Astrocyte of the cerebellum (primary cell): Measurements from ENCODE around the gene KCNMA1.

Source experiments
- DNase-seq: peaks from one replicate; pipeline ENCODE4 v3.0.0-alpha.2; 2011; ENCODE audit warnings: low read depth
- H3K4me3 ChIP-seq: 2 replicates; pipeline ENCODE4 v1.5.1; 2011; ENCODE audit warnings: mild to moderate bottlenecking, low read depth, low read length, moderate library complexity
- in situ Hi-C: cut with HindIII; loops from 2 replicates; pipeline ENCODE4 v1.10.0; 2017; ENCODE audit warnings: low sequenced_read_pairs
- TF ChIP-seq, protein P1 (sequence below): IDR thresholded peaks from 2 replicates; pipeline ENCODE4 v1.5.1; 2012; ENCODE audit warnings: low read length, low read depth, moderate library complexity, mild to moderate bottlenecking; ENCODE audit errors: missing control alignments

The KCNMA1 gene

DNA sequence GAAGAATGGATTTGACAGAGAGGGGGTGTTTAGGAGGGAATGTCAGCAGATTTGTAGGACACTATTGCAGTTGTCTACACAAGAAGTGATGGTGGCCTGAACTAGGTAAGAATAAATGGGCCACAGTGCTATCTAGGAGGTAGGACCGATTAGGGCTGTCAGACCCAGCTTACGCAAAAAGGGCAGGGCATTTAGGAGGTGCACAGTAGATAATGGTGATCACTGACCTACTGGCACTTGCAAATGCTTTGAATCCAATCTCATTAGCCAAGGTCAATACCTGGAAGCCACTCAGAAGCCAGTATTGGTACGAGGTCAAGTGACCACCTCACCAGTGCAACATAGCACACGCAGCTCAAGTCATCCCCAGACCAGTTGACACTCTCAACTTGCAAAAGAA is 330.9 kb downstream of the KCNMA1 start:
- no peak for DNase-seq
- in situ Hi-C loops: no loop called here
- TF ChIP-seq, protein P1, sequence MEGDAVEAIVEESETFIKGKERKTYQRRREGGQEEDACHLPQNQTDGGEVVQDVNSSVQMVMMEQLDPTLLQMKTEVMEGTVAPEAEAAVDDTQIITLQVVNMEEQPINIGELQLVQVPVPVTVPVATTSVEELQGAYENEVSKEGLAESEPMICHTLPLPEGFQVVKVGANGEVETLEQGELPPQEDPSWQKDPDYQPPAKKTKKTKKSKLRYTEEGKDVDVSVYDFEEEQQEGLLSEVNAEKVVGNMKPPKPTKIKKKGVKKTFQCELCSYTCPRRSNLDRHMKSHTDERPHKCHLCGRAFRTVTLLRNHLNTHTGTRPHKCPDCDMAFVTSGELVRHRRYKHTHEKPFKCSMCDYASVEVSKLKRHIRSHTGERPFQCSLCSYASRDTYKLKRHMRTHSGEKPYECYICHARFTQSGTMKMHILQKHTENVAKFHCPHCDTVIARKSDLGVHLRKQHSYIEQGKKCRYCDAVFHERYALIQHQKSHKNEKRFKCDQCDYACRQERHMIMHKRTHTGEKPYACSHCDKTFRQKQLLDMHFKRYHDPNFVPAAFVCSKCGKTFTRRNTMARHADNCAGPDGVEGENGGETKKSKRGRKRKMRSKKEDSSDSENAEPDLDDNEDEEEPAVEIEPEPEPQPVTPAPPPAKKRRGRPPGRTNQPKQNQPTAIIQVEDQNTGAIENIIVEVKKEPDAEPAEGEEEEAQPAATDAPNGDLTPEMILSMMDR: no peak
- H3K4me3 ChIP-seq: no peak overlapping the region

DNA sequence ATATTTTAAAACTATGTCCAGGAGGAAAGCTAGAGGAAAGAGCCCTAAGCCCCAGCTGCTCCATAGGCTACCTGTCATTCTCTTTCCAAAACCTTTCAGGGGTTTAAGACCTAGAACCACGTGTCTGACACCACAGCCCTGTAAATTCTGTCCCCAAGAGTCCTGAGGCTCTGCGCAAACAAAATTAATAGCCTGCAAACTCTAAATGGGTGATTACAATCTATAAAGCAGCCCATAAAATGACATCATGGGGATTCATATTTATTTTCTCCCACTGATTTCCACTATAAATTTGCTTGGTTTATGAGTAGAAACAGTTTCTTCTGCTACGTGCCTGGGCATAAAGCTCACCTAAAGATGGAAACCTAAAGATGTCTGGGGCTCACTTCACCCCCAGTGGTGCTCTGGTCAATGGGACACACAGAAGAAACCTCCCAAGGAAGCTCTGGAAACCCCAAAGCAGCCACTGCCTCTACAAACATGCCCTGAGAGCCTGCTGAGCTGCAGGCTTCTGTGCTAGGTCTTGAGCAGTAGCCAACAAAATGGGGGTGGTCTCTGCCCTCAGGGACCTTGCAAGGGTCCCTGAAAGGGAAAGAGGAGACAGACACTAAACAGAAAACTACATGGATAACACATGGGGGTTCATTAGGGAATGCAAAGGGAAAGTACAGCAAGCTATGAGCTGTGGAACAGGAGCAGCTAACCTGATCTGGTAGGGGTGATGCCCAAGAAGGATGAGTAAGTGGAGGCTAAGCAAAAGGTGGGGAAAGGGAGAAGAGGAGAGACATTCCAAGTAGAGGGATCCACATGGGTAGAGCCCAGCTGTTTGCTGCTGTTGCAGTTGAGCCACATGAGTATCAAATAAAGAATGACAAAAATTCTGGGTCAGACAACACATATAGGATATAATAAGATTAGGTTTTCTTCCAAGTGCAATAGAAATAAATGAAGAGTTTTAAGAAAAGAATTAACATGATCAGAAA is 331.7 kb downstream of the KCNMA1 start:
- TF ChIP-seq, protein P1: no peak
- in situ Hi-C loops: no loop called here
- no peak for DNase-seq
- no peak overlapping the region for H3K4me3 ChIP-seq

DNA sequence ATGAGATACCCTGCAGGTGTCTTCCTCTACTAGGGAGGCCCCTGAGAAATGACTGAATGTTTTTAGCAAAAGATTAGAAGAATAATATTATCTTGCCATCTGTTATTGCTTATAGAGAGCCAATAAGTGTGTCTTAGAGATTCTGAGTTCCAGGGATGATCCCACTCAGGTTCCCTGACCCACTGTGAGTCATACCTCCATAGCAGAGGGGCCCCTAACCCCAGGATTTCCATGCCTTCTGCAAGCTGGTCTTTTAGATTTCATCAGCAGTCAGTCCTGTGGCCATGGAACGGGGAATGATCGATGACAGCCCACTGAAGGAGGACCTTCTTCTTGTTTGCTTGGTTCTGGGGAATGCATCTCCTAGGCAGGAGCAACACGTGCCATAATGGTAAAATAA is 333.4 kb downstream of the KCNMA1 start:
- no peak overlapping the region for H3K4me3 ChIP-seq
- in situ Hi-C loops: no loop called here
- no peak for DNase-seq
- TF ChIP-seq, protein P1: no peak

DNA sequence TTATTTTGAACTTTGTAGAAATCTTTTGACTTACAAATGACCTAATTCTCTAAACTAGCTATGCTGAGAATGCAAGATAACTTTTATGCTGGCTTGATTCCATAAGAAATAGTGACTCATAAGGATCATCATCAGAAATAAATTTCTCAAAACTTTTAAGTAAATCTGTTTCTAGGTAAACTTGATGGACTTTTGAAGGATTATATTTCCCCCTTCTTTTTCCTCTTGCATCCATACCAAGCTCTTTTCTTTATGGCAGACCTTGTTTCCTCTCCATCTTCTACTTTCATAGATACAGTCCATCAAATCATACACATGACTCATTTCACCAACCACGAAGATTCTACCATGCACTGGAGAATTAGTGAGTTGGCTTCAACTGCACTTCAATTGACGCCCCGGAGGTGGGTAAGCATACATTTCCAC is 336.3 kb downstream of the KCNMA1 start:
- DNase-seq: no peak
- TF ChIP-seq, protein P1: no peak
- in situ Hi-C loops: no loop called here
- H3K4me3 ChIP-seq: no peak overlapping the region

DNA sequence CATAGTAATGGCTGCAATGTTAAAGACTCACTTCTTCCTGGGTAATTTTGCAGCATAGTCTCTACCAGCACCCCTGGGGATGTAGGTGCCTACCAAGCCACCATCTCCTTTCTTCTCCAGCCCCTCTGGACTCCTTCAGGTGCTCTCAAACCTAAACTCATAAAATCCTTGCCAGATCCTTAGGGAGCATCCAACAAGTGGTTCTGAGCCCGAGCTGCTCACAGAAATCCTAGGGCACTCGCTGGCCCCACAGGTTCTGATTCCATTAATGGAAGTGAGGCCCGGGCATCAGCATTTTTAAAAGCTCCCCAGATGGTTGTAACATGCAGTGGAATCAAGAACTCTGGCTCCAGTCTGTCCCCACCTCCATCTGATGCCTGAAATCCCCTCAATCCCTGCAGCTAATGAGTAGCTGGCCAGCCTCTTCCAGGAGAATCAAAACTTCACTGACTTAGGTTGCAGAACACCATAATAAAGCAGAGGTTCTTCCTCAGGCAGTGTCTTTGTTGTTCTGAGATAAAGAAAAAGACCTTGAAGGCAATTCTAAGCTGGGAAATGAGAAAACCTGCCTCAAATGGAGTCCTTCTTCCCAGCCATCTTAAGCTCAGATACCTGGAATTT is 336.8 kb downstream of the KCNMA1 start:
- no peak for DNase-seq
- TF ChIP-seq, protein P1: no peak
- H3K4me3 ChIP-seq: no peak overlapping the region
- in situ Hi-C loops: no loop called here

DNA sequence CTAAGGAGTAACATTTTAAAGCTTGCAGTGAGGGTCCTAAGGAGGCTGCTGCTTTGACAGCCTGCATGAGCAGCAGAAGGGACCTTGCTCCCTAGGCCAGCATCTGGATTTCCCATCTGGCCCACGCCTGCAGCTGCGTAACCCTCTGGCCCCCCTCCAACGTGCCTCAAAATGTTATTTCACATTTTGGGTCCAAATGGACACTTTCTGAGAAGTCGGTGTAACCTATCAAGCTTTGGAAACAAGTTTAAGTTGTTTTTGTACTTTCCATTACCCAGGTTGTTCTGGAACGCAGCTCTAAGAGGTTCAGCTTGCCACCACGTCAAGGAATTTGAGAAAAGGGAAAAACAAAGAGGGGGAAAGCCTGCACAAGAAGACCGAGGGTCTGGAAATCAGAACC is 338.3 kb downstream of the KCNMA1 start:
- no peak for DNase-seq
- TF ChIP-seq, protein P1: no peak
- no peak overlapping the region for H3K4me3 ChIP-seq
- in situ Hi-C loops: no loop called here
